Stimulated activated CD4-positive, alpha-beta T cell treated with anti-CD3 and anti-CD28 coated beads, Interleukin-1b, Interleukin-23, amount 100 ng/mL, for 48 hours (primary cell): ENCODE measurements around the gene FBXL16.

Experiments
- DNase-seq: peaks from one replicate; pipeline ENCODE4 v3.0.0-alpha.2; 2020

The FBXL16 gene

DNA sequence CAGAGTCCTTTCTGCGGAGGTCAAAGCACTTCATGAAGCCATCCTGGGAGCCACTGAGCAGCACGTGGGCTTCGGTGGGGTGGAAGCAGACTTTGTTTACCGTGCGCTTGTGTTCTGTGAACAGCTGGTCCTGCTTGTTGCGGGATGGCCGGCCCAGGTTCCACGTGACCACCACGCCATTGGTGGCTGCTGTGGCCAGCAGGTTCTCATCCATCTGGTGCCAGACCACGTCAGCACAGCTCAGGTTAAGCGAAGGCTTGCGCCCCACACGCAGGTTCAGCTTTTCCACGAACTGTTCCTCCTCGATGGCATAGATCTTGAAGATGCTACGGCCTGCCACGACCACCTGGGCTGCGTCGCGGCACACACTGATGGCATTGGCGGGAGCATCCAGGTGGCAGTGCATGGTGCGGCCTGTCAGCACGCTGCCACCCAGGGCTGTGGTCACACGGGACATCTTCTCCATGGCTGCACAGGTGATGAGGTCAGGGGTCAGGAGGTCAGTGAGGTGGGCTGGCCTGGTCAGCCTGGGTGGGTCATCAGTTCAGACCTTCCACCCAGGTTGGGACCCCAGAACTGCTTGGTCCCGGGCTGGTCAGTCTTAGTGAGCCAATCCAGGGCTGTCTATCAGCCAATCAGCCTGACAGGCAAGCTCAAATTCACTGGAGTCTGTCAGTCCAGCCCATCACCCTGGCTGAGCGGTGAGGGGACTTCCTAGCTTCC lies 16.3 kb downstream of the FBXL16 start:
- DNase-seq, result no peak

DNA sequence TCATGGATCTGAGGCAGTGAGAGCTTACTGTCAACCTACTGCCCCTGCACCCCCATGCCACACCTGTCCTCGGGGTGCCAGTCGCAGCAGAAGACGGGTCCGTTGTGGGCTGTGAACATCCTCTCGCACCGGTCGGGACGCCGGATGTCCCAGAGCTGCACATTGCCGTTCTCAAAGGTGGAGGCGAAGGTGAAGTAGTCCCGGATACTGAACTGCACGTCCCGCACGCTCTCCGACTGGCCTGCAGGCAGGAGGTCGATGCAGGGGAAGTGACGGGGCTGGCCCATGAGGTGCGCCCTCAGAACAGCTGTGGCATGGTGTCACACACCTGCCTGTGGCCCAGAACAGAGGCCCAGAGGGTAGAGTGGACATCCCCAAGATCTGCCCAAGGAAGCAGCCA lies 18.1 kb downstream of the FBXL16 start:
- DNase-seq, result no peak

DNA sequence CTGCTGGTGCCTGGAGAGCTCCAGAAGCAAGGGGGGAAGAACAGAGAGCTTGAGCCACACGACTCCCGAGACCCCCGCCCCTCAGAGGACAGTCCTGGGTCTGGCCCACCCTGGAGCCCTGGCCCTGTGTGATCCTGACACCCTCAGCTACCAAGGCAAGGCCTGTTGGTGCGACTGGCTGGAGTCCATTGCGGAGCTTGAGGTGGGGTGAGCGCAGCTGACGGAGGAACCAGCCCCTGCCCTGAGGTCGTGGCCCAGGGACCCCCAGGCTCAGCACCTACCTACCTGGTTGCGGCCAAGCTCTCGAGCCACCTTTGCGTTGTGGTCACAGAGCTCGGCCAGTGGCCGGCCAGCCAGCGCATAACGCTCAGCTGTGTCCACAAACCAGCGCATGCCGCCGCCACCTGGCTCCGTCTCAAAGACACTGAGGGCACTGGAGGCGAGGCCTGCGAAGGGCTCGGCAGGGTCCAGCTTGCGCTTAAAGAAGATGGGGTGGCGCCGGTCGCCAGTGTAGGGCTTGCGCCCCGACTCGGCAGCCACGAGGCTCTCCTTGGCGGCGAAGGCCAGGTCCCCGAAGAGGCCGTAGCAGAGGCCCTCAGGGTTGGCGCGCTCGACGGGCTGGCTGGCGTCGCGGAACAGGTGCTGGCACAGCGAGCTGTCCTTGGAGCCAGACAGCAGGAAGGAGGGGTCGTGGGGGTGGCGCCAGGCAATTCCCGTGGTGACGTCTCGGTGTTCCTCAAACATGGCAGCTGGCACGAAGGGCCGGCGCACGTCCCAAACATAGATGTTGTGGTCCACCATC lies 18.9 kb downstream of the FBXL16 start:
- no peak for DNase-seq

DNA sequence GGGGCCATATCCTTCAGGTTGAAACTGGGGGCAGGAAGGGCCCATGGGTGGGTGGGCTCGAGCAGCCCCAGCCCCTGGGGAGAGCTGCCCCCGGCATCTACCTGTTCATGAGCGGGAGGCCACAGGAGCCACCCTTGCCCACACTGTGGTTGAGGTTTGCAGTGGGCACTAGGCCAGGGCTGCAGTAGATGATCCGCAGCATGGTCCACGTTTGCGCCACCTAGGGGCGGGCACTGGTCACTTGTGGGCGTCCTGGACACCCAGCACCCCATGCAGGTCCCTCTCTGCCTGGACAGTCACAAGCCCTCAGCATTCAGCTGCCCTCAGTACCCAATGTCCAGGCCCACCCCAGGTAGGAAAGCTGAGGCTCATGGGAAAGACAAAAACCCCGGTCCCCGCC lies 19.6 kb downstream of the FBXL16 start:
- no peak for DNase-seq

DNA sequence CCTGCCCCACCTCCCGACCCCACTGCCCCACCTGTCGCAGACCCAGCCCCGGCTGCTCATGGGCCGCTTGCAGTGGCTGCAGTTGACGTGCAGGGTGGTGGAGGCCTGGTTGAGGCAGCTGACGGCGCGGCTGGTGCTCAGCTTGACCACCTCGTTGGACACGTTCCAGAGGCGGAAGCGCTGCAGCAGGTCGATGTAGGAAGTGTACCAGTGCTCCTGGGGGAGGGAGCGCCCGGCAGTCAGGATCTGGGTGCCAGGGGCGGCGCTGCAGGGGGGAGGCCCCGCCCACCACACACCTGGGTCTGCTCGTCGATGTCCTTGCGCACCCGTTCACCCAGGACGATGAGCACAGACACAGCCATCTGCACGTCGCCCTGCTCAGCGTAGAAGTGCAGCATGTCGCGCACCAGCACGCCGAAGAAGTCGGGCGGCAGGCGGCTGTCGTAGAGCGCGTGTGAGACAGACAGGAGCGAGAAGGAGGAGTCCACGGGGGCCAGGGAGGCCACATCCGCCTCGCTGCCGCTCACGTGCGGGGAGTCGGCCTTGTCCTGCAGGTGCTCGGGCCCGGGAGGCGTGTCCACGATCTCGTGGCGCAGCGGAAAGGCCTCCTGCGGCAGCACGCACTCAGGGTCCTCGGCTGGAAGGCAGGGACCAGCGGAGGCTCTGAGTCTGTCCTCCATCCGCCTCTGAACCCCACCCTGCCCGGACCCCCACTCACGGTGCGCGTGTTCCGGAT lies 20.5 kb downstream of the FBXL16 start:
- no peak for DNase-seq

DNA sequence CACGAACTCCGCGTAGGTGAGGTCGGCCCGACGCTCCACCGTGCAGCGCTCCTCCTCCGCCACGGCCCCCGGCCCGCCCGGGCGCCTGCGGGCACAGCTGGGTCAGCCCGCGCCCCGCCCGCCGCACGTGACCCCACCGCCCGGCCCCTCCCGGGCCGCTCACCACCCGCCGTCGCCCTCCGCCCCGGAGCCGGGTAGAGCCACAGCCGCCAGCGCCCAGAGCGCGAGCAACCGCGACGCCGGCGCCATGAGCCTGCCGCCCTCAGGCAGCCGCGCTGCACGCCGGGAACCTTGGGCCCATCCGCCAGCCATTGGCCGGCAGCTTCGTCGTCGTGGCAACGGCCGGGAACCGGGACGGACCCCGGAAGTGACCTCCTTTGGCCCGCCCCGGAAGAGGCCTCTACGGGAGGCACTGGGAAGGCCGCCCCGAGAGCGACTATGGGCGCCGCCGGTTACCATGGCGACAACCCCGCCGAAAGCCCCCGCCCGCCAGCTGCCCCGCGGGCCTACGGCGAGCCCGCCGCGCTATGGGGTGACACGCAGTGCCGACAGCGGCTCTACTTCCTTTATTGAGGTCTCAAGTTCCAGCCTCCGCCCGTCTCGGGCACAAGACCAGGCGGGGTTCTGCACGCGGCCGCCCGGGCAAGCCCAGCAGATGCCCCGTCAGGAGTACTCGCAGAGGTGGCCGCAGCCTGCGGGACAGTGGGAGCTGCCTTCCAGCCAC lies 21.4 kb downstream of the FBXL16 start, which contains the start of gene JMJD8:
Gene JMJD8 (minus strand): TSS at position 264 of the 724 bp plus-strand sequence. CDS start 15 bp downstream, at position 249.
- peak; percentile 97 for DNase-seq

DNA sequence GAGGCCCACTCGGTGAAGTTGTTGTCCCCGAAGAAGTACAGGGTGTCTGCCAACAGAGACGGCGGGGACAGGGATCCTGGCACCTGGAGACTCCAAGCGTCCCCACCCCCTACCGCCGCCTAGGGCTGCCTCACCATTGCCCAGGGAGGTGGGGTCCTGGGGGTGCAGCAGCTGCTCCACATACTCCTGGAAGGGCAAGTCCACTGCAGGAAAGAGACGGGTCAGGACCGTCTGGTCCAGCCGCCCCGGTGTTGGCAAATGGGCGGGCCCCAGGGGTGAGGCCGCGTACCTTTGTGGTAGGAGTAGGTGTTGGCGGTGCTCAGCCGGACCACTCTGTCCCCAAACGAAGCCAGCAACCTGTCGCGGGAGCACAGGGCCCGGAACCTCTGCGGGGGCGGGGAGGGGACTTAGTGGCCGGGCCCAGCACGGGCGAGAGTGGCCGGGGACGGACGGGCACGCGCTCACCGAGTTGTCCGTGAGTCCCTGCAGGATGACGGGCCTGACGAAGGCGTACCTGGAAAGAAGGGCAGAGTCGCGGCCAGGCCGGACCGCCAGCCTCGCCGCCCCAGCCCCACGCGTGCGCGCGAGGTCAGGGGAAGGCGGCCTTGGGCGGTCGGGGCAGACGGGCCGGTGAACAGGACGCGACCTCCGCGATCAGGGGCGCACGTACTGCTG lies 22.1 kb downstream of the FBXL16 start:
- DNase-seq, result no peak

DNA sequence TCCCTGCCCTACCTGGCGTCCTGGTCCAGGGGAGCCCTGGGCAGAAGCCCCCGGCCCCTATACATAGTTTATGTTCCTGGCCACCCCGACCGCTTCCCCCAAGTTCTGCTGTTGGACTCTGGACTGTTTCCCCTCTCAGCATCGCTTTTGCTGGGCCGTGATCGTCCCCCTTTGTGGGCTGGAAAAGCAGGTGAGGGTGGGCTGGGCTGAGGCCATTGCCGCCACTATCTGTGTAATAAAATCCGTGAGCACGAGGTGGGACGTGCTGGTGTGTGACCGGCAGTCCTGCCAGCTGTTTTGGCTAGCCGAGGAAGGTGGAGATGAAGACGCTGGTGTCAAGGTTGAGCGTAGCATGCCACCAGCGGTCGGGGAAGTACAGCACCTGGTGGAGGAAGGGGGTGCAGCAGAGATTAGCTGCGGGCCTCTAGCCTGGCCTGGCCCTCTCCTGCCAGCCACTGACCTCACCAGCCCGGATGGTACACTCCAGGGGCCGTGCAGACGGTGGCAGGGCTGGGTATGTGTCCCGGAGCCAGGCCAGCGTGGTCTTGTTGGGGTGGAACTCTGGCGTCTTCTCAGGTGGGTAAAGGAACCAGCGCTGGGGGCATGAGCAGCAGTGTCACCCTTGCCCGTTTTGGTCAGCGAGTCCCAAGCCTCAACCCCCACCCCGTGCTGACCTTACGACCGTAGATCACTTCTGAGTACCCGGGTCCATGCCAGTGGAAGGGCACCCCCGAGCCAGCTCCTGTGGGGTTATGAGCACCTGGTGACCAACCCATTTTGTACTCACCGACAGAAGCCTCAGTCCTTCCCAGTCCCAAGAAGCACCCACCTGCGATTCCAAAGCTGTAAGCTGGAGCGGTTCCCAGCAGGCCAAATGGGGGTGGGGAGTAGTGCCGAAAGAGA lies 22.9 kb downstream of the FBXL16 start:
- DNase-seq, result no peak

DNA sequence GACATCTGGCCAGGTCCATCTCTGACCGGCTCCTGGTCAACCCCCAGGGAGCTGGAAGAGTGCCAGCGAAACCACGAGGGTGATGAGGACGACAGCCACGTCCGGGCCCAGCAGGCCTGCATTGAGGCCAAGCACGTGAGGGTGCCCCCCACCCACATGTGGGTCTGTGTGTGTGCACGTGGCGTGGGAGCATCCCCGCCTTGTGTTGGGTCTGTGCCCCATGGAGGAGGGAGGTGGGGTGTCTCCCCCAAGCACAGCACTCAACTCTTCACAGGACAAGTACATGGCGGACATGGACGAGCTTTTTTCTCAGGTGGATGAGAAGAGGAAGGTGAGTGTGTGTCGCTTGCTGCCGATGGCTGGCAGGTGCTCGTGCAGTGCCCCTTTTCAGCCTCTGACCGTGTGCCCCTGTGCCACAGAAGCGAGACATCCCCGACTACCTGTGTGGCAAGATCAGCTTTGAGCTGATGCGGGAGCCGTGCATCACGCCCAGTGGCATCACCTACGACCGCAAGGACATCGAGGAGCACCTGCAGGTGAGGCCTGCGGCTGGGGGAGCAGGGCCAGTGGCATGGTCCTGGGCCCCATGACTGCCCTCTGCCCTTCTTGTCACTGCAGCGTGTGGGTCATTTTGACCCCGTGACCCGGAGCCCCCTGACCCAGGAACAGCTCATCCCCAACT lies 23.7 kb downstream of the FBXL16 start:
- DNase-seq, result no peak

DNA sequence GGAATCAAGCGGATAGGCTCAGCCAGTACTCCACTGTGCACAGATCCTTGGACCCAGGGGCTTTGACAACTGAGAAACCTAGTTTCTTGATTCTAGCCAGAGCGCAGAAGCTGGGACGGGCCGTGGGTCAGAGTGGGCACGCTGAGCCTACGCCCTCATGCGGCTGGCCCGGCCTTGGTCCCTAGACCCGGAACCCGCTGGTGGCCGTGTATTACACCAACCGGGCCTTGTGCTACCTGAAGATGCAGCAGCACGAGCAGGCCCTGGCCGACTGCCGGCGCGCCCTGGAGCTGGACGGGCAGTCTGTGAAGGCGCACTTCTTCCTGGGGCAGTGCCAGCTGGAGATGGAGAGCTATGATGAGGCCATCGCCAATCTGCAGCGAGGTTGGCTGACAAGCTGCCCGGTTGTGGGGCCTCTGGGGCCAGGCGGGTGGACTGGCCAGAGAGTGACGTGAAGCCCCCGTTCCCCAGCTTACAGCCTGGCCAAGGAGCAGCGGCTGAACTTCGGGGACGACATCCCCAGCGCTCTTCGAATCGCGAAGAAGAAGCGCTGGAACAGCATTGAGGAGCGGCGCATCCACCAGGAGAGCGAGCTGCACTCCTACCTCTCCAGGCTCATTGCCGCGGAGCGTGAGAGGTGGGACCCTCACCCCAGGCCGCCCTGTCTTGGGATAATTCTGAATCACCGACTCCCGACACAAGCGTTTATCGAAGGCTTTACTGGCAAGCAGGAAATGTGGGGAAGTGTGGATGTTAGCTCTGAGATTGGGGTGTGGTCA lies 24.4 kb downstream of the FBXL16 start:
- no peak for DNase-seq

DNA sequence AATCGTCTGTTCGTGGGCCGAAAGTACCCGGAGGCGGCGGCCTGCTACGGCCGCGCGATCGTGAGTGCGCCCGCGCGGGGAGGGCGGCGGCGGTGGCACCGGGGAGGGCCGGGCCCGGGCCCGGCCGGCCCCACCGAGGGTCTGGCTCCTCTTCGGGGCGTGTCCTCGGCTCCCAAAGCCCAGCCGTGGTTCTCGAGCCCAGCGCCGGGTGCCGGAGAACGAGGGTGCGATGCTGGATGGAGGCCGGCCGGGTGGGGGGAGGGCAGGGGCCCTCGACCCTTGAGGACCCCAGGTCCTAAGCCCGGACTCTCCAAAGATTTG lies 25.0 kb downstream of the FBXL16 start:
- DNase-seq, result no peak

DNA sequence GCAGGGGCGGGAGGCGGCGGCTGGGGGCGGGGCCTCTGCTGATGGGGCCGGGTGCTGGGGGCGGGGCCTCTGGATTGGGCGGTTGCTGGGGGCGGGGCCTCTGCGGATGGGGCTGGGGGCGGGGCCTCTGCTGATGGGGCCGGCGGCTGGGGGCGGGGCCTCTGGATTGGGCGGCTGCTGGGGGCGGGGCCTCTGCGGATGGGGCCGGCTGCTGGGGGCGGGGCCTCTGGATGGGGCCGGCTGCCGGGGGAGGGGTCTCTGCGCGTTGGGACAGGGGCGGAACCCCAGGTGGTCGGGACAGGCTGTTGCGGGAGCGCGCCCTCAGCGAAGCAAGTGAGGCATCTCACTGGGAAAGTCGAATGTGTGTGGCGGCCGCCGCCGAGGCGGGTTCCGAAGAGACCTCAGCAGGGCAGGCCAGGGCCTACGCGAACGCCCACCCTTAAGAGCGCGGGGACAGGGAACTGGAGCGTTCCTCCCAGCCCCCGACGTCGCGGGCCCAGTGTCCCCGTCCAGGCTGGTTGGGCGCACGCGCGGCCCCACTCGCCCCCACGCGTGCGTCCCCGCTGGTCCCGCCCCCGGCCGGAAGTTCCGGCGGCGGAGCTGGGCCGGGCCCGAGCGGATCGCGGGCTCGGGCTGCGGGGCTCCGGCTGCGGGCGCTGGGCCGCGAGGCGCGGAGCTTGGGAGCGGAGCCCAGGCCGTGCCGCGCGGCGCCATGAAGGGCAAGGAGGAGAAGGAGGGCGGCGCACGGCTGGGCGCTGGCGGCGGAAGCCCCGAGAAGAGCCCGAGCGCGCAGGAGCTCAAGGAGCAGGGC lies 25.6 kb downstream of the FBXL16 start, which contains the start of gene STUB1:
Gene STUB1 (plus strand): TSS at position 597 of the 811 bp plus-strand sequence. CDS start 116 bp downstream, at position 713.
- DNase-seq, result peak; percentile 92

DNA sequence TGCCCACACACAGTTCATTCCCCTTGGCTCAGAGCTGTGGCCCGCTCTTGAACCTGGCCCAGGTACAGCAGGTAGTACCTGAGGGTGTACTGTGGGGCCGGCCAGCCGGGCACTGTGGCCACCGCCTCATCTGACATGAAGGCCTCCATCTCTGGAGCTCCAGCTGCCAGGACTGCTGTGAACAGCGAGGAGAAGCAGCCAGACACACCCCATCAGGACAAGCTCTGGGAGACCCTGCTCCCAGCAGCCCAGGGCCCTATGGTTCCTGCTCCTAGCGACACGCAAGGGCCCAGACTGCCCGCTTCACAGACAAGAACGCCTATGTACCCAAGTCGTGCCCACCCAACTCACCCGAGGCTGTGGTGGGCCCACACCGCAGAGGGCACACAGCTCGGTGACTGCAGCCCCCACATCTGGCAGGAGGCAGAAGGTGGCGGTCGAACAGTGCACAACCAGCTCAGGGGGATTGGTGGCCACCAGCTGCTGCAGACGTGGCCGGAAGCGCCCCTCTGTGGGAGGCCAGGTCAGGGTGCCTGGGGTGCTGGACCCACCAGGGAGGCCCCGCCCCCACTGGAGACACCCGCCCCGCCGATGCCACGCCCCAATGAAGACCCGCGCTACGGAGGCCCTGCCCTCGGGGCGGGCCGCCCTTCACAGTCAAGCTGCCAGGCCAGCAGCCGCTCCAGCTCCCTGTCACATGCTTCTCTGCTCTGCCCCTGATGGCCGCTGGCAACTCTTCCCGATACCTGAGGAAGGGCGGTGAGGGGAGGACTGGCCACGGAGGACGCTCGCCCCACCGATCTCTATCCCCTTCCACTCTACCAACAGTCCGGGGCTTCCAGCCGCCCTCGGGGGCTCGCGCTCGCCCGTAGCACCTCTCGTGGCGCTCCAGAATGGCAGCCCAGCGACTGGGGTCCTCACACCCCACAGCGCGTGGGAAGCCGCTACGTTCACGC lies 26.5 kb downstream of the FBXL16 start:
- peak; percentile 53 for DNase-seq

DNA sequence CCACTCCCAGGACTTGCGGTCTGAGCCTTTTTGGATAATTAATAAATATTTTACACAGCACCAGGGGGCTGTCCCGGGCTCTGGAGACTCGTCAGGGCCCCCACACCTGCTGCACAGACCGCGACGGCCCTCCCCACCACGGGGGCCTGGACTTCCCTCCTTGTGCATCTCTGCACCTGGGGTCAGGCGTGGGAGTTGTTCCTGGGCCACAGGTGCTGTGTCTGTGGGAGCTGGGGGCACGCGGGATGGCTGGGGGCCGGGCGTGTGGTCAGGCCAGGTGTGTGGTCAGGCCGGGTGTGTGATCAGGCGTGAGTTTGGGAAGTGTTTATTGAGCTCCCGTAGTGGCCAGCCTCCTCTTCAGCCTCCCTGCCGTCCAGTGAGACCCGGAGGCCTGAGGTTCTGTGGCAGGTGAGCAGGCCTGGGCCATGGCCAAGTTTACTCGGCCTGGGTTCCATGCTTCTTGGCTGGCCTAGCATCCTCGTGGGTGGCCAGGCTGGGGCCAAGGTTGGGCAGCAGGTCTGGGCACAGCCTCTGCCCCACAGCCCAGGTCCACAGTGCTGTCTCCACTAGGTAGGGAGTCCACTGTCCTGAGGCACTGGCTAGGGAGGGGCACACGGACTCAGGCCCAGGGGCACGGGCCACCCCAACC lies 27.3 kb downstream of the FBXL16 start:
- no peak for DNase-seq

DNA sequence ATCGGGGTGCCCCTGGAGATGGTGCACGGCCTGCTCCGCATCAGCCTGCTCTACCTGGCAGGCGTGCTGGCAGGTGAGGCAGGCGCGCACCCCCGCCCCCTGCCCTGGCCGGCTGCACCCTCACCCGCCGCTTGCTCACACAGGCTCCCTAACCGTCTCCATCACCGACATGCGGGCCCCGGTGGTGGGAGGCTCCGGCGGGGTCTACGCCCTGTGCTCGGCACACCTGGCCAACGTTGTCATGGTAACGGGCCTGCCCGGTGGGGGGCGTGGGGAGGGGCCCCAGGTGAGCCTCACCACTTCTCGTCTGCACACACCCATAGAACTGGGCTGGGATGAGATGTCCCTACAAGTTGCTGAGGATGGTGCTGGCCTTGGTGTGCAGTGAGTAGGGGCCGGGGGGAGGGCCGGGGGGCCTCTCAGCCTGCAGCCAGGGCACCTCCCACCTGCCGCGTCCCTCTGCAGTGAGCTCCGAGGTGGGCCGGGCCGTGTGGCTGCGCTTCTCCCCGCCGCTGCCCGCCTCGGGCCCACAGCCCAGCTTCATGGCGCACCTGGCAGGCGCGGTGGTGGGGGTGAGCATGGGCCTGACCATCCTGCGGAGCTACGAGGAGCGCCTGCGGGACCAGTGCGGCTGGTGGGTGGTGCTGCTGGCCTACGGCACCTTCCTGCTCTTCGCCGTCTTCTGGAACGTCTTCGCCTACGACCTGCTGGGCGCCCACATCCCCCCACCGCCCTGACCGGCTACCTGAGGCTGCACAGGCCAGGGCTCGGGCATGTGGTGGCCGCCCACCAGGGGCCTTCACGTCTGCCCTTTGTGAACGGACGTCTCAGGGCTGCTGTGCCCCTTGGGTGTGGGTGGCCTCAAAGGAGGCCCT lies 28.0 kb downstream of the FBXL16 start:
- no peak for DNase-seq

DNA sequence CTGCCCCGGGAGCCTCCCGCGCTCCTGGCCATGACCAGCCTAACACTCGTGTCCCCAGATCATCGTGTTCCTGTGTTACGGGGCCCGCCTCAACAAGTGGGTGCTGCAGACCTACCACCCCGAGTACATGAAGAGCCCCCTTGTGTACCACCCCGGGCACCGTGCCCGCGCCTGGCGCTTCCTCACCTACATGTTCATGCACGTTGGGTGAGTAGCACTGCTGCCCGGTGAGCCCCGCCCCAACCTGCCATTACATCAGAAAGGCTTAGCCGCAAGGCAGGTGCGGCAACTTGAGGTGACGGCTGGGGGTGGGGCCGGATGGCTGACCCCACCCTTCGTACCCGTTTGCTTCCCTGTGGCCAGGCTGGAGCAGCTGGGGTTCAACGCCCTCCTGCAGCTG lies 28.7 kb downstream of the FBXL16 start:
- DNase-seq, result no peak
